Measurements from ENCODE around the gene FCN3.
"Not testable (repeated sequence)": the region's sequence is repeated elsewhere in the genome, so short reads cannot be mapped to it uniquely, and the experiment has no call there.

Gene FCN3

GRCh38 chr1:27399251-27400025 lies 24.8 kb upstream of the FCN3 start:
- DNase-seq (ENCODE audit: low read depth in 2 of 3, low spot score in 1 of 3): no peak

DNA sequence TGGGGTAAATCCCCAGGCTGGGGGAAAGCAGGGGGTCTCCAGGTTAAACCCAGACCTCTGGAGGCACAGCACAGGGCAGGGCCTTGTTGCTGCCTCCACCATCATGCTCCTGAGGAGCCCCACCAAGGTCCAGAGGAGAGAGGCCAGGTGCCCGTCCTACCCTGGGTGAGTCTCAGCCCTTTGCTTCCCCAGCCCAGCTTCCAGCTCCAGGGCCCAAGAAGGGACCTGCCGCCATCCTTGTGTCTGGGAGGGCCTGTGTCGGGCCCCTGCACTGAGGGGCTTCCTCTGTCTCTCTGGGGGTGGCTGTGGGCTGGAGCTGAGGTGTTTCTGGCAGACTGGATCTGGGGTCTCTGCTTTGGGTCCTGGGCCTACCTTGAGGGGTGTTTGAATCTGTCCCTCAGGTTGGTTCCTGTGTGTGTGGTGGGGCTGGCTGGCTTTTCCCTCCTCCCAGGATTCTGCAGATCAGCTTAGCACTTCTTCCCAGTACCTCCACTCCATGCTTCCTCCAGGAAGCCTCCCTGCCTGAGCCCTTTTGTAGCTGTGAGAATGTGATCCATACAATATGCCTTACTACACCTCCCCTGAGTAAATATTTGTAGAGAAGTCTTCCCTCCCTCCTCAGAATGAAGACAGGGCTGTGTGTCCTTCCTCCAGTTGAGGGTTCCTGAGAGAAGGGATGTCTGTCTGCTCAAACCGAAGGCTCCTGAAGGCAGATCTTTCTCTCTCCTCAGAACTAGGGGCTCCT lies 24.0 kb upstream of the FCN3 start:
- no peak for DNase-seq (ENCODE audit: low read depth in 2 of 3, low spot score in 1 of 3)

DNA sequence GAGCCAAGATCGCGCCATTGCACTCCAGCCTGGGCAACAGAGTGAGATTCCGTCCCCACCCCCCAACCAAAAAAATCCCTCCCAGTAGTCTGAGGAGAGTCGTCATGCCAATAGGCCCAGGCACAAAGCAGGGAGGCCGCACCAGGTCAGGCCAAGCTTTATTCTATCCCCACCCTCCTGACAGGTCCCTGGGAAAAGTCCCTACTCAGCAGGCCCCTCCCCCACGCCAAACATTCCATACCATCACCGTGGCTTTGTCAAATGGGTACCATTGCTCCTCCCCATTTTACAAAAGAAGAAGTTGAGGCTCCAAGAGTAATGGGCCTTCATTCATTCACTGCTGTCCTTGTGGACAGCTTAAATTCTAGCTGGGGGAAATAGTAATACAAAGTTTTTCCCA lies 23.1 kb upstream of the FCN3 start:
- no peak for DNase-seq (ENCODE audit: low read depth in 2 of 3, low spot score in 1 of 3)

GRCh38 chr1:27397110-27397509 lies 22.5 kb upstream of the FCN3 start:
- DNase-seq (ENCODE audit: low read depth in 2 of 3, low spot score in 1 of 3): no peak

- DNase-seq (ENCODE audit: low read depth in 2 of 3, low spot score in 1 of 3): peak; percentile 63 to 84 (median 80)
Measured at GRCh38 chr1:27395441-27396195, 21.0 kb upstream of the FCN3 start.

DNA sequence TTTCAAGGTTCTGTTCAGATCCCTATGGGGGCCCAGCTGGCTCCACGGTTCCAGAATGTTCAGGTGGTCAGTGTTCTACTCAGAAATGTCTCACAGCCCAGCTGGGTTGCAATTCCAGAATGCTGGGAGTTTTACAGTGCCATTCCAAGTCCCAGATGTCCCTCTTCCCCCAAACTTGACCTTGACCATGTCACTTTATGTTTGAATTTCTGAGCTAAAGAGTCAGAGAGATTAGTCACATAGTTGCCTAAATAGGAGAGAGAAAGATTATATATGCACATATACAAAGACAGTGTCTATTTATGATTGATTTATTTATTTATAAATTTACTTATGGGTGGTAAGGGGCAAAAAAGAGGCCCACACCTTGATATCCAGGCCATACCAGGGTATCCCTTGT lies 20.3 kb upstream of the FCN3 start:
- no peak for DNase-seq (ENCODE audit: low read depth in 2 of 3, low spot score in 1 of 3)

DNA sequence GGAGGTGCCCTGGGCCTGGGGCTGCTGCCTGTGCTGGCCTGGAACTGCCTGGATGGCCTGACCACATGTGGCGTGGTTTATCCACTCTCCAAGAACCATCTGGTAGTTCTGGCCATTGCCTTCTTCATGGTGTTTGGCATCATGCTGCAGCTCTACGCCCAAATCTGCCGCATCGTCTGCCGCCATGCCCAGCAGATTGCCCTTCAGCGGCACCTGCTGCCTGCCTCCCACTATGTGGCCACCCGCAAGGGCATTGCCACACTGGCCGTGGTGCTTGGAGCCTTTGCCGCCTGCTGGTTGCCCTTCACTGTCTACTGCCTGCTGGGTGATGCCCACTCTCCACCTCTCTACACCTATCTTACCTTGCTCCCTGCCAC lies 19.6 kb upstream of the FCN3 start:
- DNase-seq (ENCODE audit: low read depth in 2 of 3, low spot score in 1 of 3): no peak

- no peak for DNase-seq (ENCODE audit: low read depth in 2 of 3, low spot score in 1 of 3)
Measured at GRCh38 chr1:27393641-27394281, 19.1 kb upstream of the FCN3 start.

DNA sequence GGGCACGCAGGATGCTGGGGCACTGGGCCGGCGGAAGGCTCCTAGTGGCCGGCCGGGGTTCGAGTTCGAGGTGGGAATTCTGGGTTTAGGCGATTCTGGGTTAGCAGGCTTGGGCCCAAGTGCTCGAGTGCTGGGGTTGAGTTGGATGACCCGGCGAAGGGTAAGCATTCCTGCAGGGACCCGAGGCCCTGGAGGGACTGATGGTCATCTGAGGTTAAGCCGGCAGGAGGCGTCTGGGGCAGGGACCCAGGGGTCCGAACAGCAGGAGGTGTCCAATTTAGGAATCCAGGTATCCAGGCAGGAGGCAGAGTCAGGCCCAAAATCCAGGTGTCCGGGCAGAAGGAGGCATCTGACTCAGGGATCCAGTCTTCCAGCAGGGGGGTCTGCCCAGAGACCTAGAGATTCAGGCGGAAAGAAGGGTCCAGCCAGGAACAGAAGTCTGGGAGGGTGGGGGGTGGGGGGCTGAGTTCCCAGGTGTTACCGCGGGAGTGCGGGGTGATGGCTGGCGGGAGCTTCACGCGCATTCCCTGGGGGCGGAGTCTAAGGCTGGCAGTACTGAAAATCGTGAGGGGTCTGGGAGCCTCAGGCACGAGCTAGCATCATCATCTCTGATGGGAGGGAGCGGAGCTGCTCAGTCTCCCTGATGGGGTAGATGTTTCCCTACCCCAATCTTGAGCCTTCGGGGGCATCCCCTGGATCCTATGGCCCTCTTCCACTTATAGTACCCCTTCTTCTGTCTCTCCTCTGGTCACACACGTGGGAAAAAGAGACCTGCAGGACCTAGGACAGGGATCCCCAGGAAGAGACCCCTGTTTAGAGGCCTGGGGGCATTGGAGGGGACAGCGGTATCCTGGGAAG lies 18.4 kb upstream of the FCN3 start:
- no peak for DNase-seq (ENCODE audit: low read depth in 2 of 3, low spot score in 1 of 3)

DNA sequence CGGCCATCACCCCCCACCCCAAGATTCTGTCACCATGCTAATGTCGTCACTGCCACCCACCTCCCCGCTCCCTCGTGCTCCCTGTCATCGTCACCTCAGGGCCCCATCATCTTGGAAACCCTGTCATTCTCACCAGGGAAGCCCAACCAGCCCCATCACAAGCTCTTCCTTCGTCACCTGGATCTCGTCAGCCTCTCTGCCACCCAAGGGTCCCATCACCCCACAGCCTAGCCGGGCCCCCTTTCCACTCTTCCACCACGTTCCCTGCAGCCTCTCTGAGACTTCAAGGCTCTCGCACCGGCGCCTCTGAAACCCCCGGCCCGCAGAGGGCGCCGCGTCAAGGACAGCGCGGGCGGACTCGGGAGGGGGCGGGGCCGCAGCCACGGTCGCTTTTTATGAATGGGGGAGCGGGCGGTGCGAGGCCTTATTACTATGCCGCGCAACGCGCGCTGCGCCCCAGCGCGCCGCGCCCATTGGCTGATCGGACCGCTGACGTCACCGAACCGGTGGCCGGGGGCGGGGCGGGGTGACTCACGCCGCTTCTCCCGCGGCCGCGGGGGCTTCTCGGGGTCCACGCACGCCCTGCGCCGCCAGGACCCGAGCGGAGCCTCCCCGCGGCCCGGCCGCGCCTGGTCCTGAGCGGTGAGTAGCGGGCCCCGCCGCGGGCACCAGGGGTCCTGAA lies 17.6 kb upstream of the FCN3 start, which contains the start of gene GPR3:
TSS of gene GPR3 (plus strand) at position 527 of the 682 bp plus-strand sequence. CDS start 1,177 bp downstream, outside the sequence.
- peak; percentile 89 to 93 (median 92) for DNase-seq (ENCODE audit: low read depth in 2 of 3, low spot score in 1 of 3)

DNA sequence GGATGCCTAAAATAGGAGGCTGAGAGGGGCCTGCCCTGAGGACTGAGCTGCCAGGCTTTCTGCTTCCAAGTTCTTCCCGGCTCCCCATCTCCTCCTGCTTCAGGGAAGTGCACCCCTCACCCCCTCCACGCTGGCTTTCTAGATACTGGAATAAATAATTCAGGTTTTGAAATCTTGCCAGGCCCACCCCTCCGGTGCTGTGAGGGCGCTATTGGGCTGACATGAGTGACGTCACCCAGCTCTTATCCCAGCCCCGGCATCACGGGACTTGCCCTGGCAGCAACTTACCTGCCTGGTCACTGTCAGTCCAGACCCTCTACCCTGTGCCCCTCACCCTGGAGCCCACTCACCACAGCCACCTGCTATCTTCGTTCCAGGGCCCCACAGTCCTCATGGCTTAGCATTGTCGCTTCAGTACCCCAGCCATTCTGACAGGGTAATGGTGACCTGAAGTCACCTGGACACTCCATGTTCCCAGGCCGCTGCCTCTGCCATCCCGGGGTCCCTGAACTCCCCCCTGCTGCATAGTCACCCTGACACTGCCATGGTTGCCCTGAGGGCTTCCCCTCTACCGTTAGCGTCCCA lies 17.0 kb upstream of the FCN3 start:
- no peak for DNase-seq (ENCODE audit: low read depth in 2 of 3, low spot score in 1 of 3)

- DNase-seq (ENCODE audit: low read depth in 2 of 3, low spot score in 1 of 3): peak; percentile 49 to 77 (median 62)
Measured at GRCh38 chr1:27388337-27389005, 13.8 kb upstream of the FCN3 start.

- not testable (repeated sequence) for DNase-seq (ENCODE audit: low read depth in 2 of 3, low spot score in 1 of 3)
Measured at GRCh38 chr1:27384797-27385196, 10.2 kb upstream of the FCN3 start.

DNA sequence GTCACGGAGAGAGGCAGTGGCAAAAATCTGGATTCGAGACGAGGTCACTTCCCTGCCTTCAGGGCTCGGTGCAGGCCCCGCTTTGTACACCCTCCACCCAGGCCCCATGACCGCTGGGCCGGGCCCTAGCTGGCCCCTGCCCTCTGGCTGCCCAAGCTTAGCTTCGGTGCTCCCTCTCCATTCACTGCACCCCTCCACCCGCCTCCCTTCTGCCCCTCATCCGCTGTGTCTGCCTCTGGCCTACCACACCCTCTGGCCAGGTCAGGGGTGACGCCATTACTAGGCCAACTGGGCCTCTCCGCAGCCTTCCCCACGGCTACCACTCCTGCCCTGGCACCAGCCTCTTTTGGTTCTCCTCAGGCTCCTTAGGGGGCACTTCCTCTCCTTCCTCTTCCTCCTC lies 9.0 kb upstream of the FCN3 start:
- no peak for DNase-seq (ENCODE audit: low read depth in 2 of 3, low spot score in 1 of 3)

GRCh38 chr1:27383039-27383605 lies 8.5 kb upstream of the FCN3 start, which contains the start of gene CD164L2:
CD164L2 (minus strand) TSS chr1:27383333; CDS start chr1:27383239, 94 bp downstream.
- peak in 1 of 3 donors; percentile 44 for DNase-seq (ENCODE audit: low read depth in 2 of 3, low spot score in 1 of 3)

GRCh38 chr1:27381969-27382762 lies 7.5 kb upstream of the FCN3 start:
- DNase-seq (ENCODE audit: low read depth in 2 of 3, low spot score in 1 of 3): no peak
